K562 (cell line): ENCODE data around the gene LVRN. TPM values are rescaled to one million over a fixed set of nuclear protein-coding genes. Genes with fewer than 3 reads are reported as not detected.

Experiments used
- ATAC-seq: fragments of 200-7000 bp; cut with Tn5 transposase; 3 replicates; pipeline ENCODE4 v1.9.1; 2020; ENCODE audit warnings: moderate library complexity
- BruUV-seq: library from RNA; stranded (reverse); fragments of 400-500 nt; replicated peaks from 2 replicates; lab custom pipeline; 2021; lab: Mats Ljungman, UMichigan
- CTCF ChIA-PET: fragments of 300-600 bp; formaldehyde crosslinking; extraction: SDS; loops from one replicate; lab custom pipeline; 2021; ENCODE audit warnings: low intra/inter-chr PET ratio; lab: Yijun Ruan, JAX
- POLR2A ChIA-PET: fragments of 300-600, 350-650 bp; sonication (Branson Sonifier 250); formaldehyde crosslinking; extraction: SDS; loops from one replicate; lab custom pipeline; 2021; ENCODE audit warnings: antibody characterized with exemption, inconsistent platforms; lab: Yijun Ruan, JAX
- DNase-seq, 4 experiments: peaks; one replicate each; pipeline versions ENCODE4 v3.0.0 to v3.0.0-alpha.2; 2011 to 2018; ENCODE audit warnings: low spot score in 3 of 4, mixed read lengths in 3 of 4; ENCODE audit errors: extremely low read depth in 1 of 4
- FAIRE-seq: peaks from 2 replicates; lab custom pipeline; 2011; peaks lifted over from hg19 to GRCh38; lab: Jason Lieb, UNC
- H2AFZ ChIP-seq: 2 replicates; pipeline ENCODE4 v1.6.0; 2011; ENCODE audit warnings: low read depth, low read length, control low read depth, inconsistent platforms
- H3K27ac ChIP-seq: fragments of 200-600 bp; 3 replicates; pipeline ENCODE4 v1.8.0; 2011; ENCODE audit warnings: low read depth, mild to moderate bottlenecking, control low read depth, inconsistent platforms, low read length, moderate library complexity, mixed read lengths; ENCODE audit errors: extremely low read depth
- H3K27me3 ChIP-seq, 2 experiments: fragments of 300-600 bp in 1 of 2; 2 replicates in 1 of 2; 3 replicates in 1 of 2; pipeline versions ENCODE4 v1.6.0 to v1.8.0; 2011; ENCODE audit warnings: inconsistent platforms in 2 of 2, low read length in 2 of 2, mild to moderate bottlenecking in 1 of 2, mixed read lengths in 1 of 2, moderate library complexity in 1 of 2; ENCODE audit not compliant: control insufficient read depth in 2 of 2, insufficient read depth in 2 of 2
- H3K36me3 ChIP-seq: fragments of 300-600 bp; 3 replicates; pipeline ENCODE4 v1.8.0; 2011; ENCODE audit warnings: mild to moderate bottlenecking, low read length, inconsistent platforms; ENCODE audit not compliant: control insufficient read depth, insufficient read depth
- H3K4me1 ChIP-seq, 2 experiments: fragments of 200-600 bp in 1 of 2; replicated peaks in 1 of 2; 2 replicates in 1 of 2; 3 replicates in 1 of 2; pipeline versions ENCODE4 v1.5.1 to v1.8.0; 2011; ENCODE audit warnings: inconsistent platforms in 2 of 2, low read length in 2 of 2, mild to moderate bottlenecking in 1 of 2, mixed read lengths in 1 of 2, moderate library complexity in 1 of 2; ENCODE audit not compliant: control insufficient read depth in 2 of 2, insufficient read depth in 2 of 2
- H3K4me2 ChIP-seq: 2 replicates; pipeline ENCODE4 v1.6.1; 2011; ENCODE audit warnings: low read length, control low read depth, inconsistent platforms, mixed read lengths; ENCODE audit not compliant: insufficient read depth
- H3K4me3 ChIP-seq: fragments of 200-600 bp; sonication (generic), shearing (Covaris generic); 2 replicates; pipeline ENCODE4 v1.5.1; 2016; ENCODE audit warnings: control low read depth, inconsistent platforms
- H3K79me2 ChIP-seq: fragments of 200-600 bp; 3 replicates; pipeline ENCODE4 v1.8.0; 2011; ENCODE audit warnings: low read length, inconsistent platforms; ENCODE audit not compliant: control insufficient read depth, insufficient read depth
- H3K9ac ChIP-seq, 2 experiments: 2 replicates each; pipeline versions ENCODE4 v1.6.0 to v1.6.1; 2011; ENCODE audit warnings: low read depth in 2 of 2, low read length in 2 of 2, control low read depth in 1 of 2, inconsistent platforms in 1 of 2, mild to moderate bottlenecking in 1 of 2, mixed read lengths in 1 of 2; ENCODE audit not compliant: insufficient read depth in 1 of 2
- H3K9me1 ChIP-seq: one replicate; pipeline ENCODE4 v1.6.0; 2011; ENCODE audit warnings: inconsistent platforms, mild to moderate bottlenecking, low read length, moderate library complexity; ENCODE audit not compliant: control insufficient read depth, insufficient read depth
- H3K9me3 ChIP-seq: replicated peaks from 2 replicates; pipeline ENCODE4 v1.5.1; 2011; ENCODE audit warnings: low read depth, low read length, inconsistent platforms; ENCODE audit not compliant: control insufficient read depth, insufficient read depth
- H4K20me1 ChIP-seq: replicated peaks from 2 replicates; pipeline ENCODE4 v1.6.1; 2011; ENCODE audit warnings: low read length, inconsistent platforms, mixed read lengths; ENCODE audit not compliant: control insufficient read depth, insufficient read depth
- GTF2A2 ChIP-seq: IDR thresholded peaks from 2 replicates; pipeline ENCODE4 v1.6.1; 2016; ENCODE audit warnings: mild to moderate bottlenecking, missing genetic modification characterization, missing compliant biosample characterization
- RAD51 ChIP-seq: fragments of 450-650 bp; IDR thresholded peaks from 2 replicates; pipeline ENCODE4 v1.7.1; 2016; ENCODE audit warnings: low read depth, mild to moderate bottlenecking, borderline replicate concordance
- TCF7L2 ChIP-seq: fragments of 150-350 bp; IDR thresholded peaks from 2 replicates; pipeline ENCODE4 v1.6.1; 2016; ENCODE audit warnings: low read depth, mild to moderate bottlenecking, low read length, moderate library complexity
- ZKSCAN3 ChIP-seq: fragments of 250-450 bp; sonication (Bioruptor Pico); IDR thresholded peaks from 2 replicates; pipeline ENCODE4 v1.4.0; 2020
- ZNF212 ChIP-seq: fragments of 450-650 bp; formaldehyde crosslinking; IDR thresholded peaks from 2 replicates; pipeline ENCODE4 v1.4.0; 2020; ENCODE audit warnings: mild to moderate bottlenecking
- WGBS: fragments of 100-300 bp; shearing (Covaris generic); methylation state at CpG from one replicate; pipeline ENCODE4 v1.1.6; 2016; ENCODE audit warnings: low coverage, mixed read lengths; ENCODE audit not compliant: insufficient coverage; ENCODE audit errors: missing lambda C conversion rate; 5-methylcytosine and 5-hydroxymethylcytosine counted together
- in situ Hi-C: fragments of 300-500 bp; cut with MboI; formaldehyde crosslinking; loops from 4 replicates; pipeline ENCODE4 v1.15.0; 2018; ENCODE audit warnings: inconsistent platforms, mixed read lengths
- intact Hi-C: fragments of 100-400 bp; cut with micrococcal nuclease; formaldehyde crosslinking; loops from 2 replicates; pipeline ENCODE4 v1.14.2; 2022
- polyA plus RNA-seq, 8 experiments: library from polyadenylated mRNA; depleted of rRNA in 4 of 8; stranded (reverse) in 5 of 8; unstranded in 3 of 8; fragments of >200 nt; fragmentation: Nextera tagmentation in 2 of 8; fragmentation: Illumina TruSeq in 1 of 8; extraction: Ambion mirVana in 2 of 8; extraction: Trizol in 1 of 8; gene quantifications; 2 replicates each; pipeline versions ENCODE4 v1.2.1 to v1.2.3, GENCODE V29; 2011 to 2014; ENCODE audit warnings: inconsistent platforms in 1 of 8, missing spikeins in 1 of 8
- total RNA-seq, 7 experiments: library from RNA; depleted of rRNA in 6 of 7; stranded (reverse); fragments of >200 nt in 6 of 7; fragmentation: Illumina TruSeq in 2 of 7; extraction: Trizol in 2 of 7; gene quantifications; 2 replicates each; pipeline versions ENCODE4 v1.2.1 to v1.2.3, GENCODE V29; 2011 to 2021; ENCODE audit warnings: low replicate concordance in 1 of 7
- TF ChIP-seq, protein P1 (sequence below): IDR thresholded peaks from 2 replicates; pipeline ENCODE4 v1.6.1; 2012; ENCODE audit warnings: low read depth, low read length, improper control_type of control experiment, borderline replicate concordance
- TF ChIP-seq, protein P2 (sequence below): fragments of 250-450 bp; sonication (Bioruptor Pico); IDR thresholded peaks from 2 replicates; pipeline ENCODE4 v1.8.0; 2022; ENCODE audit warnings: moderate library complexity, mild to moderate bottlenecking, inconsistent platforms

The LVRN gene
- total and polyA plus RNA-seq, 9 of the 15 experiments (the other 6 are each of a cell fraction or from before 2014, with no cell fraction given) = 2.6 to 5.3 (median 4.1) TPM

DNA sequence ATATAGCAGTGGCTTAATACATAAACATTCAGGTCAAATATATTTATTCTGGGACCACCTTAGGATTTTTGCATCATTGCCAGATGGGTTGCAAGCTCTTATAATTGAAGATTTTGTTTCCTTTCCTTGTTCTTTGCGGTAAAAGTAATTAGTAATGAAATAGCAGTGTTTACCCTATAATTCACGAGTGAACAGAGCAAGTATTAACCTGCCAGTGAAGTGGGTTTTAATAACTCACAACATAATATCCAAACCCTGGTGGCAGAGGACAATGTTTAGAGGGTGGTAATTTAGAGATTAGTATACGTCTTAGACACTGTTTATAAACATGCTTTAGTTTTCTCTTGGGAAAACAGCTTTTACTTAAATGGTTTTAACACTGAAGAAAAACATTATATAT, 81.8 kb downstream of the LVRN start:
- FAIRE-seq = no peak
- in situ Hi-C loops (no loop called here), intact Hi-C loops (no loop called here)
- H3K4me1 ChIP-seq = no peaks in the 10 kb centered on the region
- no peaks in the 10 kb centered on the region for H3K79me2 ChIP-seq
- no peaks in the 10 kb centered on the region for H4K20me1 ChIP-seq
- no peak overlapping the region for H3K4me3 ChIP-seq
- peaks cover 0 to 8% of the 10 kb centered on the region in 2 experiments; a peak in 3 of 5 replicates for H3K27me3 ChIP-seq
- H3K27ac ChIP-seq = no peak overlapping the region
- ChIA-PET POLR2A (no interaction called here), CTCF (no interaction called here)
- TF ChIP-seq GTF2A2 (tag) (no peak), RAD51 (no peak), TCF7L2 (no peak), ZNF212 (CRISPR knock-in tag) (no peak), ZKSCAN3 (CRISPR knock-in tag) (no peak)
- TF ChIP-seq, protein P1, sequence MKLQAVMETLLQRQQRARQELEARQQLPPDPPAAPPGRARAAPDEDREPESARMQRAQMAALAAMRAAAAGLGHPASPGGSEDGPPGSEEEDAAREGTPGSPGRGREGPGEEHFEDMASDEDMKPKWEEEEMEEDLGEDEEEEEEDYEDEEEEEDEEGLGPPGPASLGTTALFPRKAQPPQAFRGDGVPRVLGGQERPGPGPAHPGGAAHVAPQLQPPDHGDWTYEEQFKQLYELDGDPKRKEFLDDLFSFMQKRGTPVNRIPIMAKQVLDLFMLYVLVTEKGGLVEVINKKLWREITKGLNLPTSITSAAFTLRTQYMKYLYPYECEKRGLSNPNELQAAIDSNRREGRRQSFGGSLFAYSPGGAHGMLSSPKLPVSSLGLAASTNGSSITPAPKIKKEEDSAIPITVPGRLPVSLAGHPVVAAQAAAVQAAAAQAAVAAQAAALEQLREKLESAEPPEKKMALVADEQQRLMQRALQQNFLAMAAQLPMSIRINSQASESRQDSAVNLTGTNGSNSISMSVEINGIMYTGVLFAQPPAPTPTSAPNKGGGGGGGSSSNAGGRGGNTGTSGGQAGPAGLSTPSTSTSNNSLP = no peak
- TF ChIP-seq, protein P2, sequence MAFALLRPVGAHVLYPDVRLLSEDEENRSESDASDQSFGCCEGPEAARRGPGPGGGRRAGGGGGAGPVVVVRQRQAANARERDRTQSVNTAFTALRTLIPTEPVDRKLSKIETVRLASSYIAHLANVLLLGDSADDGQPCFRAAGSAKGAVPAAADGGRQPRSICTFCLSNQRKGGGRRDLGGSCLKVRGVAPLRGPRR = no peak
- no peaks in the 10 kb centered on the region for H3K9me1 ChIP-seq
- H3K36me3 ChIP-seq = no peaks in the 10 kb centered on the region
- DNase-seq = no peak
- no TSS peak for BruUV-seq
- 0% methylated on average over 3 of the region's 3 CpGs for WGBS
- H3K9me3 ChIP-seq = no peaks in the 10 kb centered on the region
- ATAC-seq = no peak
- H3K4me2 ChIP-seq = no peak overlapping the region
- H3K9ac ChIP-seq = no peak overlapping the region
- H2AFZ ChIP-seq = no peak overlapping the region
